H9 (cell line): ENCODE results near the gene VSIG10L. TPM values are rescaled to one million over a fixed set of nuclear protein-coding genes. Genes with fewer than 3 reads are reported as not detected.
A peak's percentile ranks its signal among the peaks of the same experiment; 100 is the strongest.

ENCODE experiments used
- DNase-seq: peaks from one replicate; pipeline ENCODE4 v3.0.0-alpha.2; 2017
- H2AFZ ChIP-seq: one replicate; pipeline ENCODE4 v1.6.1; 2013; ENCODE audit warnings: mild to moderate bottlenecking, low read length, control low read depth, moderate library complexity
- H2AK5ac ChIP-seq: 2 replicates; pipeline ENCODE4 v1.6.1; 2013; ENCODE audit warnings: low read length, control low read depth, mixed read lengths; ENCODE audit not compliant: insufficient read length
- H2BK120ac ChIP-seq: one replicate; pipeline ENCODE4 v1.6.1; 2013; ENCODE audit warnings: low read depth, mild to moderate bottlenecking, low read length, control low read depth, inconsistent platforms; ENCODE audit not compliant: poor library complexity, severe bottlenecking
- H2BK12ac ChIP-seq: 2 replicates; pipeline ENCODE4 v1.6.1; 2013; ENCODE audit warnings: low read length, control low read depth, mixed read lengths, low read depth; ENCODE audit not compliant: insufficient read length
- H2BK15ac ChIP-seq: 2 replicates; pipeline ENCODE4 v1.6.1; 2013; ENCODE audit warnings: low read depth, low read length, control low read depth
- H2BK20ac ChIP-seq: one replicate; pipeline ENCODE4 v1.6.1; 2013; ENCODE audit warnings: low read depth, mild to moderate bottlenecking, low read length, control low read depth, inconsistent platforms; ENCODE audit not compliant: poor library complexity, severe bottlenecking
- H2BK5ac ChIP-seq: 2 replicates; pipeline ENCODE4 v1.6.1; 2013; ENCODE audit warnings: low read length, control low read depth, mixed read lengths; ENCODE audit not compliant: insufficient read length
- H3K14ac ChIP-seq: 2 replicates; pipeline ENCODE4 v1.6.1; 2013; ENCODE audit warnings: low read length, control low read depth; ENCODE audit not compliant: insufficient read depth
- H3K18ac ChIP-seq: 2 replicates; pipeline ENCODE4 v1.6.1; 2013; ENCODE audit warnings: low read depth, mild to moderate bottlenecking, mixed read lengths, low read length, control low read depth; ENCODE audit not compliant: insufficient read length
- H3K23ac ChIP-seq: 2 replicates; pipeline ENCODE4 v1.6.1; 2013; ENCODE audit warnings: low read length, control low read depth, mixed read lengths, low read depth; ENCODE audit not compliant: insufficient read length
- H3K23me2 ChIP-seq: 2 replicates; pipeline ENCODE4 v1.6.1; 2013; ENCODE audit warnings: low read depth, mild to moderate bottlenecking, mixed read lengths, low read length, control low read depth; ENCODE audit not compliant: insufficient read length, poor library complexity, severe bottlenecking
- H3K27ac ChIP-seq: 2 replicates; pipeline ENCODE4 v1.5.1; 2013; ENCODE audit warnings: low read length, control low read depth, mixed read lengths, low read depth; ENCODE audit not compliant: insufficient read length
- H3K27me3 ChIP-seq: 2 replicates; pipeline ENCODE4 v1.6.1; 2013; ENCODE audit warnings: low read length, control low read depth, inconsistent platforms; ENCODE audit not compliant: insufficient read depth
- H3K4ac ChIP-seq: 2 replicates; pipeline ENCODE4 v1.6.1; 2013; ENCODE audit warnings: low read depth, mild to moderate bottlenecking, control low read depth, inconsistent platforms, low read length, moderate library complexity
- H3K4me1 ChIP-seq: 2 replicates; pipeline ENCODE4 v1.6.1; 2013; ENCODE audit warnings: low read length, control low read depth, inconsistent platforms; ENCODE audit not compliant: insufficient read depth
- H3K4me2 ChIP-seq: 2 replicates; pipeline ENCODE4 v1.6.1; 2013; ENCODE audit warnings: low read length, control low read depth, mixed read lengths; ENCODE audit not compliant: insufficient read length, insufficient read depth
- H3K56ac ChIP-seq: 2 replicates; pipeline ENCODE4 v1.6.1; 2013; ENCODE audit warnings: low read depth, mild to moderate bottlenecking, mixed read lengths, low read length, control low read depth; ENCODE audit not compliant: insufficient read length
- H3K79me1 ChIP-seq: 2 replicates; pipeline ENCODE4 v1.6.1; 2013; ENCODE audit warnings: low read depth, mild to moderate bottlenecking, moderate library complexity, low read length, control low read depth, inconsistent platforms; ENCODE audit not compliant: insufficient read depth, poor library complexity, severe bottlenecking
- H3K79me2 ChIP-seq: 2 replicates; pipeline ENCODE4 v1.6.1; 2013; ENCODE audit warnings: low read length, control low read depth, inconsistent platforms; ENCODE audit not compliant: insufficient read depth
- H3K9ac ChIP-seq: 2 replicates; pipeline ENCODE4 v1.6.1; 2013; ENCODE audit warnings: low read length, control low read depth, mixed read lengths; ENCODE audit not compliant: insufficient read length; ENCODE audit errors: extremely low read depth
- H3K9me3 ChIP-seq: one replicate; pipeline ENCODE4 v1.6.1; 2013; ENCODE audit warnings: low read depth, low read length, inconsistent platforms; ENCODE audit not compliant: control insufficient read depth
- H3T11ph ChIP-seq: one replicate; pipeline ENCODE4 v1.6.1; 2013; ENCODE audit warnings: mild to moderate bottlenecking, low read length, control low read depth, inconsistent platforms
- H4K20me1 ChIP-seq: one replicate; pipeline ENCODE4 v1.6.1; 2013; ENCODE audit not compliant: control insufficient read depth, insufficient read length, insufficient read depth
- H4K5ac ChIP-seq: 2 replicates; pipeline ENCODE4 v1.6.1; 2013; ENCODE audit warnings: low read depth, mild to moderate bottlenecking, mixed read lengths, low read length, control low read depth; ENCODE audit not compliant: insufficient read length
- H4K8ac ChIP-seq: replicated peaks from 2 replicates; pipeline ENCODE4 v1.6.1; 2013; ENCODE audit warnings: low read length, control low read depth, mixed read lengths, low read depth; ENCODE audit not compliant: insufficient read length
- H4K91ac ChIP-seq: 2 replicates; pipeline ENCODE4 v1.6.1; 2013; ENCODE audit warnings: low read depth, mild to moderate bottlenecking, moderate library complexity, mixed read lengths, low read length, control low read depth; ENCODE audit not compliant: insufficient read length
- H3K27ac Mint-ChIP-seq, 3 experiments: 2 replicates in 2 of 3; 3 replicates in 1 of 3; pipeline ENCODE4 v1.8.0; 2020 to 2021; ENCODE audit warnings: mixed read lengths in 3 of 3, mild to moderate bottlenecking in 1 of 3, moderate library complexity in 1 of 3
- H3K27me3 Mint-ChIP-seq: 2 replicates; pipeline ENCODE4 v1.8.0; 2021; ENCODE audit warnings: low read depth, mild to moderate bottlenecking, moderate library complexity, mixed read lengths
- H3K36me3 Mint-ChIP-seq, 3 experiments: 2 replicates in 2 of 3; 3 replicates in 1 of 3; pipeline ENCODE4 v1.8.0; 2020 to 2021; ENCODE audit warnings: low read depth in 3 of 3, mixed read lengths in 3 of 3; ENCODE audit not compliant: insufficient read depth in 1 of 3
- H3K4me1 Mint-ChIP-seq, 2 experiments: 2 replicates each; pipeline ENCODE4 v1.8.0; 2020; ENCODE audit warnings: mixed read lengths in 2 of 2
- H3K4me3 Mint-ChIP-seq, 2 experiments: 2 replicates in 1 of 2; 3 replicates in 1 of 2; pipeline ENCODE4 v1.8.0; 2020 to 2021; ENCODE audit warnings: mild to moderate bottlenecking in 2 of 2, mixed read lengths in 2 of 2, moderate library complexity in 1 of 2
- H3K9me3 Mint-ChIP-seq, 2 experiments: 2 replicates in 1 of 2; 3 replicates in 1 of 2; pipeline ENCODE4 v1.8.0; 2020; ENCODE audit warnings: mild to moderate bottlenecking in 2 of 2, mixed read lengths in 2 of 2, moderate library complexity in 1 of 2
- CTCF ChIP-seq: fragments of 200-600 bp; sonication (generic); conservative IDR thresholded peaks from 3 replicates; pipeline ENCODE4 v1.8.0; 2021; ENCODE audit warnings: antibody characterized with exemption, mild to moderate bottlenecking
- WGBS: extraction: QIAGEN DNeasy Blood & Tissue Kit; methylation state at CpG from one replicate; pipeline ENCODE4 v1.1.7; 2013; ENCODE audit warnings: missing lambda C conversion rate, low lambda C conversion rate, mixed read lengths; ENCODE audit not compliant: insufficient read length; ENCODE audit errors: extremely low coverage; 5-methylcytosine and 5-hydroxymethylcytosine counted together
- total RNA-seq: library from RNA; stranded (reverse); gene quantifications from 2 replicates; pipeline ENCODE4 v1.2.1, GENCODE V29; 2021

VSIG10L gene
- total RNA-seq, 1 experiment from 2014 or later: 5.6 TPM

GRCh38 chr19:51337861-51338562 is 3.9 kb downstream of the VSIG10L start:
- no peak for DNase-seq
- peaks cover 10 to 20% (median 17%) of the 10 kb centered on the region in 3 experiments for H3K36me3 Mint-ChIP-seq
- no peak overlapping the region for H2BK15ac ChIP-seq

More at GRCh38 chr19:51337861-51338562, 3.9 kb downstream of the VSIG10L start:
- Mint-ChIP-seq H3K27ac (no peak overlapping the region; a peak in 1 of 7 replicates), H3K9me3 (no peaks in the 10 kb centered on the region; a peak in 1 of 5 replicates), H3K4me1 (peaks cover 21 to 33% of the 10 kb centered on the region in 2 experiments), H3K27me3 (peaks cover 19% of the 10 kb centered on the region), H3K4me3 (peak overlapping the region; percentile 77 to 89)
- Histone ChIP-seq H3K79me2 (no peaks in the 10 kb centered on the region), H2BK120ac (no peak overlapping the region), H4K5ac (no peak overlapping the region), H2BK20ac (no peak overlapping the region), H2AK5ac (no peak overlapping the region), H3K79me1 (no peaks in the 10 kb centered on the region), H3K4me2 (peak overlapping the region; percentile 81), H3K23me2 (peaks cover 6% of the 10 kb centered on the region), H4K91ac (no peak overlapping the region), H3T11ph (no peak overlapping the region), H3K56ac (no peak overlapping the region), H3K4ac (no peak overlapping the region), H4K20me1 (no peaks in the 10 kb centered on the region), H3K9ac (no peak overlapping the region), H2AFZ (no peak overlapping the region), H2BK5ac (no peak overlapping the region), H4K8ac (no peak overlapping the region), H3K27me3 (no peaks in the 10 kb centered on the region), H3K4me1 (peaks cover 14% of the 10 kb centered on the region), H2BK12ac (no peak overlapping the region), H3K23ac (no peak overlapping the region), H3K18ac (no peak overlapping the region), H3K9me3 (no peaks in the 10 kb centered on the region), H3K14ac (no peak overlapping the region), H3K27ac (no peak overlapping the region)
- no CpG with 5 or more reads among the region's 19 CpGs for WGBS
- no peak; the same call in 2 of the 3 replicates for TF ChIP-seq CTCF
